ENCODE measurements around the gene FBLN7.

DNA sequence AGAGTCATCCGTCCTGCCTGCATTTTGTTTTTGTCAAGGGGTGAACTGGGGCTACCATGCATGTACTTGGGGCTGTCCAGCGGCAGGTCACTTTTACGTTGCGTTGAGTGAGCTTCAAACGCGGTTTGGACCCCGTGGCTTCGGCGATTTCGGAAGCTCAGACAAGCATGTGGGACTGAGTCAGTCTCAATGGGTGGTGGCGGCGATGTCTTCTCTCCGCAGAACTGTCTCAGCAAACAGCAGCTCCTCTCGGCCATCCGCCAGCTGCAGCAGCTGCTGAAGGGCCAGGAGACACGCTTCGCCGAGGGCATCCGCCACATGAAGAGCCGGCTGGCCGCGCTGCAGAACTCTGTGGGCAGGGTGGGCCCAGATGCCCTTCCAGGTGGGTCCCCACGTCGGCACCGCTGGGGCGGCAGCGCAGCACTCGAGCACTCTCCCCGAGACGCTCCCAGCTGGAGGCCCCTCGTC is 21.3 kb downstream of the FBLN7 start:
- TF ChIP-seq CTCF (IDR thresholded peaks at IDR 0.05) (no peak), POLR2A (IDR thresholded peaks at IDR 0.05) (no peak)

All from testis (tissue), 2 donors.